Measurements from ENCODE around the gene GABBR2. TPM values are rescaled to one million over a fixed set of nuclear protein-coding genes. Genes with fewer than 3 reads are reported as not detected.

The GABBR2 gene
- total RNA-seq, 1 experiment from 2014 or later: 0.23 TPM

DNA sequence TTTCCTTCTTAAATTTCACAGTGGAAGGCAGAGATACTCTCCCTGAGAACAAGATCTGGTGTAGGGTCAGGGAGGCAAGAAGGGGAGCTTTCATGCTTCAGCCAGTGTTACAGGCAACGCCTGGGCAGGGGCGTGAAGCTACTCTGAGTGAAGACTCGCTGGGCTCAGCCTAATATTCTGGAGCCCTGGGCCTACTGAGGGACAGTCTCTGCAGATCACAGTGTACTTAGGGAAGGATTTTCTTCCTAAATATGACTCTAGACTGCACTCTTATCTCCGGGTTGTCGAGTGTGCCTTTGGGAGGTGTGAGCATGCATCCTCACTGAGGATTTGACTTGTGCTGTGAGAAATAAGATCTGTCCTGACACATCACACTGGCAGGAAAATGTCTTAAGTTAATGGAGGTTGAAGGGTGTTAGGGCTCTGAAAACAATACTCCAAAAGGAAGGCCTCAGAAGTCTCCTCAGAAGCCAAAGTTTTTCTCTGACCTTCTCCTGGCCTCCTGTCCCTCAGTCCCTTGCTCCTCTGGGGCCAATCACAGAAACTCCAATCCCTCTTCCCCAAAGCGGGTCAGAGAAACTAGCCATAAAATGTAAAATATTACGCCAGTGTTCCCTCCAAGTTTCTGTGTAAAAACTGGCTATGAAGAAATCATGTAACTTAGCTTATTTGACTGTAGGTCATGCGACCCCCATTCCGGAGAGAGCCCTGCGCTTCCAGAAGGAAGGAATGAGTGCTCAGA, 296.5 kb downstream of the GABBR2 start:
- H3K27me3 ChIP-seq (replicated peaks; ENCODE audit: control insufficient read depth, insufficient read depth, low read length): no peaks in the 10 kb centered on the region; the same call in 1 of the 2 replicates
- intact Hi-C loops (cut with micrococcal nuclease; ENCODE audit: unreplicated experiment): no loop called here
- CTCF ChIA-PET: no interaction called here
- peaks cover 15% of the 10 kb centered on the region for H3K9me3 Mint-ChIP-seq (ENCODE audit: unreplicated experiment)
- peaks cover 6% of the 10 kb centered on the region for H3K27me3 Mint-ChIP-seq (ENCODE audit: insufficient read depth, unreplicated experiment)
- no peak overlapping the region for H3K4me3 Mint-ChIP-seq (ENCODE audit: unreplicated experiment)
- POLR2A ChIA-PET: no interaction called here
- H3K36me3 Mint-ChIP-seq (ENCODE audit: insufficient read depth, unreplicated experiment): no peaks in the 10 kb centered on the region
- BruUV-seq (replicated peaks): no TSS peak
- TF ChIP-seq, protein P1, sequence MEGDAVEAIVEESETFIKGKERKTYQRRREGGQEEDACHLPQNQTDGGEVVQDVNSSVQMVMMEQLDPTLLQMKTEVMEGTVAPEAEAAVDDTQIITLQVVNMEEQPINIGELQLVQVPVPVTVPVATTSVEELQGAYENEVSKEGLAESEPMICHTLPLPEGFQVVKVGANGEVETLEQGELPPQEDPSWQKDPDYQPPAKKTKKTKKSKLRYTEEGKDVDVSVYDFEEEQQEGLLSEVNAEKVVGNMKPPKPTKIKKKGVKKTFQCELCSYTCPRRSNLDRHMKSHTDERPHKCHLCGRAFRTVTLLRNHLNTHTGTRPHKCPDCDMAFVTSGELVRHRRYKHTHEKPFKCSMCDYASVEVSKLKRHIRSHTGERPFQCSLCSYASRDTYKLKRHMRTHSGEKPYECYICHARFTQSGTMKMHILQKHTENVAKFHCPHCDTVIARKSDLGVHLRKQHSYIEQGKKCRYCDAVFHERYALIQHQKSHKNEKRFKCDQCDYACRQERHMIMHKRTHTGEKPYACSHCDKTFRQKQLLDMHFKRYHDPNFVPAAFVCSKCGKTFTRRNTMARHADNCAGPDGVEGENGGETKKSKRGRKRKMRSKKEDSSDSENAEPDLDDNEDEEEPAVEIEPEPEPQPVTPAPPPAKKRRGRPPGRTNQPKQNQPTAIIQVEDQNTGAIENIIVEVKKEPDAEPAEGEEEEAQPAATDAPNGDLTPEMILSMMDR (IDR thresholded peaks at IDR 0.05; ENCODE audit: insufficient read depth in 1 of 2, low read depth in 1 of 2, low read length in 1 of 2, severe bottlenecking in 1 of 2, unreplicated experiment in 1 of 2): no peak
- H3K36me3 ChIP-seq (ENCODE audit: control insufficient read depth, insufficient read depth, low read length): no peaks in the 10 kb centered on the region
- H3K9me3 ChIP-seq: no peaks in the 10 kb centered on the region
- no peaks in the 10 kb centered on the region for H3K4me1 Mint-ChIP-seq (ENCODE audit: low read depth, unreplicated experiment)
- no peaks in the 10 kb centered on the region for H3K4me1 ChIP-seq
- no peak overlapping the region for H3K27ac Mint-ChIP-seq (ENCODE audit: unreplicated experiment)
- H3K4me3 ChIP-seq (ENCODE audit: low read depth, low read length): no peak overlapping the region
- no peak for DNase-seq

DNA sequence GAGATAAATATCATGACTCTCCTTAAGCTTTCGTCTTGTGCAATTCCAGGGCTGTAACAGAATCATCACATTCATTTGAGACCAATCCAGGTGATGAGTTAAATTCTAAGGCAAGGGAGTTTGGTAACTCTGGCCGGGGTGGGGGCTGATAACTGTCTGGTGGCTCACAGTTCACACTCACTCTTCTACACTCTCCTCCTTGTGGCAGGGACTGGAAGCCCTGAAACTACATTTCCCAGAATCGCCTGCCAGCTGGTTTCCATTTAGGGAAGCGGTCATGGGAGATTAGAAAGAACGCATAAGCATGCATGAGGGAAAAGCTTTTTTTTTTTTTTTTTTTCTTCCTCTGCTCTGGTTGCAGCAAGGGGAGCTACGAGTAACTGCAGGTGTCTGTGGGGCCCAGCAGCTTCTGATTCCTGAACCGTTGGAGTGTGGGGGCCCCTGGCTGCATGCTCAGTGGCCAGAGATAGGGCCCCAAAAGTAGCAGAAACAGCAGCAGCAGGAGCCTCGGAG, 298.5 kb downstream of the GABBR2 start:
- no peak overlapping the region for H3K4me3 Mint-ChIP-seq (ENCODE audit: unreplicated experiment)
- no peak overlapping the region for H3K4me3 ChIP-seq (ENCODE audit: low read depth, low read length)
- H3K27me3 Mint-ChIP-seq (ENCODE audit: insufficient read depth, unreplicated experiment): peaks cover 6% of the 10 kb centered on the region
- no peaks in the 10 kb centered on the region for H3K9me3 ChIP-seq
- BruUV-seq (replicated peaks): no TSS peak
- H3K9me3 Mint-ChIP-seq (ENCODE audit: unreplicated experiment): no peaks in the 10 kb centered on the region
- TF ChIP-seq, protein P1 (IDR thresholded peaks at IDR 0.05; ENCODE audit: insufficient read depth in 1 of 2, low read depth in 1 of 2, low read length in 1 of 2, severe bottlenecking in 1 of 2, unreplicated experiment in 1 of 2): peak; percentile 42 to 49
- no peaks in the 10 kb centered on the region for H3K4me1 Mint-ChIP-seq (ENCODE audit: low read depth, unreplicated experiment)
- H3K27me3 ChIP-seq (replicated peaks; ENCODE audit: control insufficient read depth, insufficient read depth, low read length): no peaks in the 10 kb centered on the region; the same call in 1 of the 2 replicates
- POLR2A ChIA-PET: no interaction called here
- H3K36me3 ChIP-seq (ENCODE audit: control insufficient read depth, insufficient read depth, low read length): no peaks in the 10 kb centered on the region
- DNase-seq: peak in 1 of 2 experiments; percentile 35
- CTCF ChIA-PET: no interaction called here
- no peak overlapping the region for H3K27ac Mint-ChIP-seq (ENCODE audit: unreplicated experiment)
- intact Hi-C loops (cut with micrococcal nuclease; ENCODE audit: unreplicated experiment): no loop called here
- H3K36me3 Mint-ChIP-seq (ENCODE audit: insufficient read depth, unreplicated experiment): no peaks in the 10 kb centered on the region
- H3K4me1 ChIP-seq: no peaks in the 10 kb centered on the region

DNA sequence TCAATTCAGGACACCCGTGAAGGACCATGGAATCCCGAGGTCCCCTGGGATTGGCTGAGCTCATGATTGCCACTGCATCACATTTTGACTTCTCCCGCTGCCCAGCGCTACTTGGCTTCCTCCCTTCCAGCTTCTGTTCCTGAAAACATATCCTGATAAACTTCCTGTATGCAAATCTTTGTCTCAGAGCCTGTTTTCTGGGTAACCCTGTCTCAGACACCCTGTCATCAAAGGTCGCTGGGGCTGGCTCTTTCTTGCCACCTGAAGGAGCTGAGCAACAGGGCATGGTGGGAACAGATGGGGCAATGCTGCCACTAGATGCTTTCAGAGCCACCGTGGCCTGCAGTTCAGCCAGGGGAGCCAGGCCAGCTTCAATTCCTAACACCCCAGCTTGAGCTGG, 299.0 kb downstream of the GABBR2 start:
- no TSS peak for BruUV-seq (replicated peaks)
- H3K27me3 ChIP-seq (replicated peaks; ENCODE audit: control insufficient read depth, insufficient read depth, low read length): no peaks in the 10 kb centered on the region; the same call in 1 of the 2 replicates
- intact Hi-C loops (cut with micrococcal nuclease; ENCODE audit: unreplicated experiment): no loop called here
- no peaks in the 10 kb centered on the region for H3K36me3 Mint-ChIP-seq (ENCODE audit: insufficient read depth, unreplicated experiment)
- no peaks in the 10 kb centered on the region for H3K9me3 Mint-ChIP-seq (ENCODE audit: unreplicated experiment)
- H3K9me3 ChIP-seq: no peaks in the 10 kb centered on the region
- H3K4me3 Mint-ChIP-seq (ENCODE audit: unreplicated experiment): no peak overlapping the region
- ChIA-PET POLR2A (no interaction called here), CTCF (no interaction called here)
- H3K4me3 ChIP-seq (ENCODE audit: low read depth, low read length): no peak overlapping the region
- no peak for DNase-seq
- TF ChIP-seq, protein P1 (IDR thresholded peaks at IDR 0.05; ENCODE audit: insufficient read depth in 1 of 2, low read depth in 1 of 2, low read length in 1 of 2, severe bottlenecking in 1 of 2, unreplicated experiment in 1 of 2): no peak
- no peaks in the 10 kb centered on the region for H3K4me1 ChIP-seq
- H3K27ac Mint-ChIP-seq (ENCODE audit: unreplicated experiment): no peak overlapping the region
- H3K27me3 Mint-ChIP-seq (ENCODE audit: insufficient read depth, unreplicated experiment): peaks cover 6% of the 10 kb centered on the region
- no peaks in the 10 kb centered on the region for H3K4me1 Mint-ChIP-seq (ENCODE audit: low read depth, unreplicated experiment)
- no peaks in the 10 kb centered on the region for H3K36me3 ChIP-seq (ENCODE audit: control insufficient read depth, insufficient read depth, low read length)

Measured in Caco-2 (cell line).